Right ventricle myocardium superior (tissue), 1 donor: ENCODE results near the gene ORM2. TPM values are rescaled to one million over a fixed set of nuclear protein-coding genes. Genes with fewer than 3 reads are reported as not detected.
"Not testable (repeated sequence)": the region's sequence is repeated elsewhere in the genome, so short reads cannot be mapped to it uniquely, and the experiment has no call there.

Source experiments
- ATAC-seq: fragments of 200-7000 bp; cut with Tn5 transposase; one replicate; pipeline ENCODE4 v1.9.1; 2020; ENCODE audit warnings: mild to moderate bottlenecking; ENCODE audit not compliant: poor library complexity
- DNase-seq: peaks from one replicate; pipeline ENCODE4 v3.0.0-alpha.2; 2020
- intact Hi-C: fragments of 100-400 bp; cut with DNase I; formaldehyde crosslinking; loops from one replicate; pipeline ENCODE4 v1.11.2; 2022
- total RNA-seq: library from RNA; stranded (reverse); fragmentation: NEBNext Ultra II Directional; extraction: Animal tissue kit (Norgen Biotek cat#: 25700); gene quantifications from one replicate; pipeline ENCODE4 v1.2.1, GENCODE V29; 2021
- donor health status: DM: no; HTN: yes; CAD: no; lungs with severe emphysema.

Gene ORM2
- total RNA-seq, 1 donor from 2014 or later: not detected

DNA sequence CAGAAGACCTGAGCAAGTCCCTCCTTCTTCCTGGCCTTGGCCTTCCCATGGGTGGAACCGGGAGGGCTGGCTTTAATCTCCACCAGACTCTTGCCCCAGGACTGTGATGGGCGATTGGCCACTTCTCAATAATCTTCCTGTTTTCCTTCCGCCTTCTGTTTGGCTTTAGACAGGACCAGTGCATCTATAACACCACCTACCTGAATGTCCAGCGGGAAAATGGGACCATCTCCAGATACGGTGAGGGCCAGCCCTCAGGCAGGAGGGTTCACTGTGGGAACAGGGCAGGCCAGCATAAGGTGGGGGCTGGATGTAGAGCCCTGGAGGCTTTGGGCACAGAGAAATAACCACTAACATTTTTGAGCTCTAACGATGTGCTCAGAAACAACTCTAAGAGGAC lies 5.8 kb upstream of the ORM2 start:
- ATAC-seq, intact Hi-C loops, DNase-seq: not testable (repeated sequence)

GRCh38 chr9:114324492-114324891 lies 5.2 kb upstream of the ORM2 start:
- no peak for ATAC-seq
- no peak for DNase-seq
- intact Hi-C loops: no loop called here

- intact Hi-C loops, ATAC-seq, DNase-seq: not testable (repeated sequence)
Observed at GRCh38 chr9:114324965-114325364, 4.7 kb upstream of the ORM2 start.

DNA sequence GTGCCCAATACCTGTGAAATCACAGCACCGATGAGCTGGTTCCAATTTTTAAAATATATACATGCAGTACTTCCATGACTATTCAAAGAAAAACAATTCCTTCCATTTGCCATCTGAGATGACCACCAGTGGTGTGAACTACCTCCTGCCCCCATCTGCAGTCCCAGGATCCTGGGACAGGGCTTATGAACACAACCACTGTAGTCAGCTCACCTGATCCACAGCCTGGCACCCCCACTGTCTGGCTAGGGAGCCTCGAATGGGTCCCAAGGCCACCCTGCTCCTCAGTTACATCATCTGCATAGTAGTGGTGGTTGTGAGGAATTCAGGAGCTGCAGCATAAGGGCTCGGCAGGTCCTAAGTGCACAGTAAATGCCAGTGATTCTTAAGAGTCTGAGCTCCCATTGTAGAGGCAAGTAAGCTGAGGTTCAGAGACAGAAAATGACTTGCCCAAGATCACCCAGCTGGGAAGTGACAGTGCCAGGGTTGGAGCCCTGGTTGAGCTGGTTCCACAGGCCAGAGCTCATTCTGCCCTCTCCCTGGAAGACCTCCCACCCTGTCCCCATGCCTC lies 3.9 kb upstream of the ORM2 start:
- ATAC-seq: not testable (repeated sequence)

GRCh38 chr9:114327749-114328148 lies 1.9 kb upstream of the ORM2 start:
- no peak for ATAC-seq
- intact Hi-C loops: no loop called here
- no peak for DNase-seq

More for the DNA sequence above, 3.9 kb upstream of the ORM2 start:
- DNase-seq, intact Hi-C loops: not testable (repeated sequence)

DNA sequence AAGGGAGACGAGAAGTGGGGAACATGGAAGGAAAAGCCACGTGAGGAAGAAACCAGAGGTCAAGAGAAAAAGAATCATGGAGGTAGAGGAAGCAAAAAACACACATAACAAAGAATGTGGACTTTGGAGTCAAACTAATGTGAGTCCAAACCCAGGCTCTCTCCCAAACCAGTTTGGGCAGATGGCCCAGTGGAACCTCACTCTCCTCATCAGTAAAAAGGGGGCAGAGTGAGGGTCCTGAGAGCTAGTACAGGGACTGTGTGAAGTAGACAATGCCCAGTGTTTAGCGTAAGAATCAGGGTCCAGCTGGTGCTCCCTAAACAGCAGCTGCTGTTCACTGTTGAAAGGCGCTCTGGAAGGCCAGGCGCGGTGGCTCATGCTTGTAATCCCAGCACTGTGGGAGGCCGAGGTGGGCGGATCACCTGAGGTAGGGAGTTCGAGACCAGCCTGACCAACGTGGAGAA lies 1.3 kb upstream of the ORM2 start:
- ATAC-seq, intact Hi-C loops, DNase-seq: not testable (repeated sequence)

DNA sequence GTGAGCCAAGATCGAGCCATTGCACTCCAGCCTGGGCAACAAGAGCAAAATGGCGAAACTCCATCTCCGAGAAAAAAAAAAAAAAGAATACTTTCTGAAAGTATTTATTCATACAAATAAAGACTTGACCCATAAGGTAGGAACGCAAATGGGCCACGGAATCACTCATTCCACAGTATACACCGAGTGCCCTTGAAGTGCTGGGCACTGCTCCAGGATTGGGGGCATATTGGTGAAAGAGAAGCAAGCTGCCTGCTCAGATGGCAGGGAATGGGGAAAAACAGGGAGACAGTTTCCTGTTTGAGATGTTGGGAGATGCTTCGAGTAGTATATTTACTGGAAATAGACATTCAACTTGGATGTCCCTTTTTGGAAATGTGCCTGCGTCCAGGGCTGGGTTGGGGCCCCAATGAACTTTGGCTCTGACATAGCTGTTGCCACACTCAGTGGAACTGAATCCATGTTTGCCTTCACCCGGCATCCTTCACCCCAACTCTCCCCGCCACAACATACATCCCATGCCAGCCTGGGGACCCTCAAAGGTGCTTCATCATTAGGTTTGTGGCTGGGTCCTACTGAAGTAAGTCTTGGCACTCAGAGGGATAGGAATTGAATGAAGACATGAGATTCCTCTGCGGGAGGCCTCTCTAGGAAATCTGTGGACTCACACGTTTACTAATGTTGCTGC lies 588 bp upstream of the ORM2 start:
- ATAC-seq, DNase-seq, intact Hi-C loops: not testable (repeated sequence)

GRCh38 chr9:114330636-114331035 lies 967 bp downstream of the ORM2 start:
- intact Hi-C loops: no loop called here
- ATAC-seq: no peak
- no peak for DNase-seq

DNA sequence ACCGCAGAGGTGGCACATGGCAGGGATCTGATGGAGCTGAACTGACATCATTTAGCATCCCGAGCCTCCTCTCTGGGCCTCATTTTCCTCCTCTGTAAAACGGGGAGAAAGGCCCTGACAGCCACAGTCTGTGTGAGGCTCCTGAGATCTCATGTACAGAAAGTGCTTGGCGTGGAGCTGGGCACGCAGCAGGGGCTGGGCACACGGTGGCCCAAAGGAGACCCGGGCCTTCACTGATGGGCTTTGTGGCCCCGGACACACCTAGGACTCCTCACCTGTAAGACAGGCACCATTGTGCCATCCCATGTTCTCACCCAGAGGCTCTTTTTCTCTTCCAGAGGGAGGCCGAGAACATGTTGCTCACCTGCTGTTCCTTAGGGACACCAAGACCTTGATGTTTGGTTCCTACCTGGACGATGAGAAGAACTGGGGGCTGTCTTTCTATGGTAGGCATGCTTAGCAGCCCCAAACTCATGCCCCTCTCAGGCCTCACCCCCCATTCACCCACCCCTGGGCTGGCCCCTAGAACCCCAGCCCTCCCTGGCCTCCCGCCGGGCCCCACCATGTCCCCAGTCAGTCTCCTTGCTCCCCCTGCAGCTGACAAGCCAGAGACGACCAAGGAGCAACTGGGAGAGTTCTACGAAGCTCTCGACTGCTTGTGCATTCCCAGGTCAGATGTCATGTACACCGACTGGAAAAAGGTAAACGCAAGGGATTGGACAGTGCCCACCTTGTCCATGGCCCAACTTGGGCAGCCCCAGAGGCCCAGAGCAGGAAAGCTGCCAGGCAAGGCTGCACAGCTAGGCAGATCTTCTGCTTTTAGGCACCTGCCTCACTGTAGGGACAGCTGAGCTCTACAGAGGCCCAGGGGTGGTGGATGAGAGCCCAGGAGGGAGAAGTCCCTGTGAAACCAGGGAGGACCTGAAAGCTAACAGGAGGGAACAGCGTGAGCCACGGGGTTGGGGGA lies 1.8 kb downstream of the ORM2 start:
- DNase-seq, ATAC-seq, intact Hi-C loops: not testable (repeated sequence)

GRCh38 chr9:114332474-114333040 lies 2.9 kb downstream of the ORM2 start:
- DNase-seq, ATAC-seq, intact Hi-C loops: not testable (repeated sequence)

DNA sequence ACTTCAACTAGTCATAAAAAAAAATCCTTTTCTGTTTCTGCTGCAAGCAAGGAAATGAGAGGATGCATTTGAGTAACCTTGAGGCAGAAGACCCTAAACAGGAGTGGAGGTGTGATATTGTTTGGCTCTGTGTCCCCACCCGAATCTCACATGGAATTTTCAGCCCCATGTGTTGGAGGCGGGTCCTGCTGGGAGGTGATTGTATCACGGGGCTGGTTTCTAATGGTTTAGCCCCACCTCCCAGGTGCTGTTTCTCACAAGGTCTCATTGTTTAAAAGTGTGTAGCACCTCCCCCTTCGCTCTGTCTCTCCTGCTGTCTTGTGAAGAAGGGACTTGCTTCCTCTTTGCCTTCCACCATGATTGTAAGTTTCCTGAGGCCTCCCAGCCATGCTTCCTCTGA lies 4.0 kb downstream of the ORM2 start:
- ATAC-seq, DNase-seq, intact Hi-C loops: not testable (repeated sequence)

DNA sequence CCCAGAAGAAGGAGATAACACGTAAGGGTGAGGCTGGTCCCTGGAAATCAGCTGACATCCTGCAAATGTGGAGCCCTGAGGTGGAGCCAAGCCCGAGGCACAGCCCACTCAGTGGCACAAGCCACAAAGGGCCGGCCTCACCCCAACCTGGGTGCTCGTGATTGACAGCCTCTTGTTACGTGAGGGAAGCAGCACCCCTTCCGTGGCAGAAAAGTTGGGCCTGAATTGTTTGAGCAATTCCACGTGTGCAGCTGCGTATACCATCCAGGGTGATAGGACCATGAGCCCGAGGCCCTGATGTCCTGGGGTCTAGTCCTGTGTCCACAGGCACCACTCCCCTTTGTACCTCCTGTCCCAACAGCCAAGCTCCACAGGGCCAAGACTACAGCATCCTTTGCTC lies 4.8 kb downstream of the ORM2 start:
- ATAC-seq (no peak), DNase-seq (no peak)
- intact Hi-C loops: no loop called here

- DNase-seq: no peak
- ATAC-seq: no peak
- intact Hi-C loops: no loop called here
Observed at GRCh38 chr9:114335745-114336144, 6.1 kb downstream of the ORM2 start.

GRCh38 chr9:114336157-114336556 lies 6.5 kb downstream of the ORM2 start:
- intact Hi-C loops: no loop called here
- DNase-seq: no peak
- ATAC-seq: no peak

DNA sequence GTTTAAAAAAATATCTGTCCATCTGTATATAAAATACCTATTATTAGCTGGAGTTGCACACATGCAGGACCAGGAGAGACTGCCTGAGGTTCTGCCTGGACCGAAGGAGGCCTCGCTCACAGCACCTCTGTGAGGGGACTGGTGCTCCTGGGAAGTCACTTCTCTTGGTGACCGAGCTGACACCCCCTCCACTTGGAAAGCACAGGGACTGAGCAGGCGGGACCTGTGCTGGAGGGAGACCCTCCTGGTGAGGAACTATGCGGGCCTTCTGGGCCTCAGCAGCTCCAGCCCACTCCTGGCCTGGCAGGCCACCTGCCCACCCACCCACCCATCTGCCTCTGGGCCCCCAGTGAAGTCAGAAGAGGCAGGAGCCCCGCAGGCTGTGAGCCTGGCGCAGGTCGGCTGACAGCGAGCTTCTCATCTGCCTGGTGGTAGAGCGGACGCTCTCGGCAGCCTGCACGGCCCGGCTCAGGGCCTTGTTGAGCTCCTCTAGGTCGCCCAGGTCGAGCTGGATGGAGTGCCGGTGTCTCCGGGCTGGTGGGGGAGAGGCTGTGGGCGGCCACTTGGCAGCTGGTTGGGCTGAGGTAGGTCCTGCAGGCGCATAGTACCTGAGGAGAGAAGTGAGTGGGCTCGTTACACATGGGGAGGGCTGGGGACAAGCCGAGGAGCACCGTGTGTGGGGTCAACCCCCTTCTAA lies 7.2 kb downstream of the ORM2 start:
- ATAC-seq: no peak
- no peak for DNase-seq
- intact Hi-C loops: no loop called here

DNA sequence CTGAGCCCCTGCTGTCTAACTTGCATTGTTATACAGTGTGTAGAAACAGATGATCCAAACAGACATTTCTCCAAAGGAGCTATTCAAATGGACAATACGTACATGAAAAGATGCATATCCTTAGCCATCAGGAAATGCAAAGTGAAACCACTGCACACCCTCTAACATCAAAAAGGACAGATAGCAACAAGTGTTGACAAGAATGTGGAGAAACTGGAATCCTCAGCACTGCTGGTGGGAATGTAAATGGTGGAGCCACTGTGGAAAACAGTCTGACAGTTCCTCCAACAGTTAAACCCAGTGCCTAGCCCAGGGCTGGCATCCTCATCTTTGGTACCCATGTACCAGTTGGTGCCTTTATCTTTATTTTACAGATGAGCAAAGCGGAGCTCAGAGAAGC lies 8.5 kb downstream of the ORM2 start:
- intact Hi-C loops: no loop called here
- ATAC-seq (no peak), DNase-seq (no peak)

DNA sequence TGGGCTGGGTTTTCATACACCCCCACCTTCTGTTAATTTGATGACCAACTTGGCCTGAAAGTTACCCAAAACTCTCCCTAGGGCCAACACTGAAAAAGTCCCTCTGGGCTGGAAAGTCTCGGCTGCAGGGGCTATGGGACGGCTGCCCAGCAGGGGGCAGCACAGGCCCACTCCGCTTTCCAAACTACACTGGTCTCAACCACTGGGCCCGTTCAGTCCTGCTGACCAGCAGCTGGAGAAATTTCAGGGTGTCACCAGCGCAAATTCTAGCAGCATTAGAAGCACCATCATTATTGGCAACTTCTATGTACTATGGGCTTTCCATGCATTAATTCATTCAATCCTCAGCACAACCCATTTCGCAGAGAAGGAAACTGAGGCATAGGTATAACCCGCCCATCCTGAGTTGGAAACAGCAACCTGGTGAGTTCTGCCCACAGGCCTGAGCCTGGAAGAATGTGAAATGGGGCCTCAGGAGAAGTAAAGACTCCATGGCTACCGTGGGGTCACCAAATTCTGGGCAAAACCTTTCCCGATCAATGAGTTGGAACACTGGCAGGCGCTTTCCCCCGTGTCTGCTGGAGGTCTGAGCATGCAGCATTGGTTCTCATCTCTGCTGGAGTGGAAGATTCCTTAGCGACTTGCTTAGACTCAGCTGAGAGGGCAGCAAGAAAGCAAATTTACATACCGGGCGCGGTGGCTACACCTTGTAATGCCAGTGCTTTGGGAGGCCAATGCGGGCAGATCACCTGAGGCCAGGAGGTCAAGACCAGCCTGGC lies 9.7 kb downstream of the ORM2 start:
- ATAC-seq (no peak), DNase-seq (peak; percentile 68)
- intact Hi-C loops: no loop called here
